ELF-1 (cell line): ENCODE results near the gene STRIP2.
"Not testable (repeated sequence)": the region's sequence is repeated elsewhere in the genome, so short reads cannot be mapped to it uniquely, and the experiment has no call there.

Experiments used
- DNase-seq: peaks from one replicate; pipeline ENCODE4 v3.0.0-alpha.2; 2016; ENCODE audit warnings: low read depth, low spot score

STRIP2 gene

GRCh38 chr7:129421717-129422250, 12.4 kb upstream of the STRIP2 start:
- DNase-seq: no peak

GRCh38 chr7:129422727-129423126, 11.5 kb upstream of the STRIP2 start:
- no peak for DNase-seq

- DNase-seq: no peak
Observed at GRCh38 chr7:129423700-129424410, 10.4 kb upstream of the STRIP2 start.

GRCh38 chr7:129426482-129426881, 7.8 kb upstream of the STRIP2 start:
- no peak for DNase-seq

DNA sequence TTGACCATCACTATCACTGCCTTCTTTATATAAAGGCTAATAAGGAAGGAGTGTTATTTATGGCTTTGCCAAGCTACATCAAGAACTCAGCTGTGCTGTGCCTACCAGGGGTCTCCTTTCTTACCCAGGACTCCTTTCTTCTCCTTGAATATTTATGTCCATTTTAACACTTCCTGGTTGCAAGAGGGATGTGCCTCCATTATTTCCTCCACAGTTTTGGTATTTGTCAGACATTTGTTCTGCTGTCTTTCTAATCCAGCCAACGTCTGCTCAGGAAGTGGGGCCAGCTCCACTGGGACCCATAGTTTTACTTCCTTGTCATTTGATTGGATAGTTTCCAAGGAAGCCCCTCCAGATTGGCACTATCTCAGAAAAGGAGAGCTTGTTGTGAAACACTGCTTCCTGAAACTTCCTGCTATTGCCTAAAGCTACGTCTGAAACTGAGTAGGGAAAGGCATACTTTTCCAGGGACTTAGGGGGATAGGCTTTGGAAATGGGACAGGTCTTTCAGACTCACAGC, 6.6 kb upstream of the STRIP2 start:
- no peak for DNase-seq

DNA sequence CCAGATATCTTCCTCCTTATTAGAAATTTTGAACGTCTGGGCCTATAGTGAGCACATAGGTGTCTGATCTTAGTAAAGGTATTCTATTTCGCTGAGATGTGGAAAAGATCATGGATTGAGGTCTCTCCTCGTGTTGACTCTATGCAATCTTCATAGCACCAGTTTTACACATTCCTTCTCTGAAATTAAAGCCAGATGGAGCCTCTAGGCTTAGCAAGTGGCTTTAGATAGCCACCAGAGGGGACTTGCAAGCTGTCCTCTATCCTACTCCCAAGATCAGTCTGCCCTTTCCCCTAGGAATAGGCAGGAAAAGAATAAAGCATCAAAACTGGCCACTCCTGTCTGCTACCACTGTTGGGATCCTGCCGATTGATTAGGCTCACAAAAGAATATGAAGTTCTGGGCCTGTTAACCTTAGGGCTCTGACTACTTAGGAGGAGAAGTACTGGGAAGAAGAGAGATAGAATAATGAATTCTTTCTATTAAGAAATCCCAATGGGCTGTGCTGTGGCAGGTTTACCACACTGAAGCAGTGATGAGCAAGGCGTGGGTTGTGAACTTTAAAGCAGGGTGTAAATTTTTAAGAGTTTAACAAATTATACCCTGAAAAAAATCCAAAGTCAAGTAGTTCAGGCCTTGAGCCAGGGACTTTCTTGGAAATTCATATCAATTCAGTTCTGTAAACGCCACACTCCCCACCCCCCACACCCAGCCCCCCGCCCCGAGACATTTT, 2.2 kb upstream of the STRIP2 start:
- DNase-seq: no peak

DNA sequence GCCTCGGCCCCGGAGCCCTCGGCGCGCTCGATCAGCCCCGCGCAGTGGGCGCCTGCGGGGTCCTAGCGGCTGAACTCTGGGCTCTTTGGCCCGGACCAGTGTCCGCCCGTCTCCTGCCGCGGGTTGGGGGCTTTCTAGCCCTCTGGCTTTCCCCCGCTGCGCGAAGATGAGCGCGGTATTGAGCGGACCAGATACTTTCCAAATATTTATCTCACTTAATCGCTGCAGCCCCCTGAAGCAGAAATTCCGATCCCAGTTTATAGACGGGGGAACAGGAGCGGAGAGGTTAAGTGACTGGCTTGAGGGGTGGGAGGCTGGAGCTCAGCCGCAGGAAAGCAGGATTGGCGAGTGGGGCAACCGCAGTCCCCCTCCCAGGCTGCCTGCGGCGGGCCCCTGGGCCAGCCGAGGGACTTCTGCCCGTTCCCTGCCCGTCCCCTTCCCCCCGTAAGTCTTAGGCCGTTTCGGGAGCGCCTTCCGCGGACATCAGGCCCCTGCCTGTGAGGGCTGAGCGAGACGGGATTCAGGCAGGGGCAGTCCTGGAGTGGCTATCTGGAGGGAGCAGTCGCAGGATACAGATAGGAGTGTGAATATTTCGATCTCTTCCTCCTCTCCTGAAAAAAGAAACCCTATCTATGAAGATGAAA, 565 bp downstream of the STRIP2 start:
- peak; percentile 71 for DNase-seq

DNA sequence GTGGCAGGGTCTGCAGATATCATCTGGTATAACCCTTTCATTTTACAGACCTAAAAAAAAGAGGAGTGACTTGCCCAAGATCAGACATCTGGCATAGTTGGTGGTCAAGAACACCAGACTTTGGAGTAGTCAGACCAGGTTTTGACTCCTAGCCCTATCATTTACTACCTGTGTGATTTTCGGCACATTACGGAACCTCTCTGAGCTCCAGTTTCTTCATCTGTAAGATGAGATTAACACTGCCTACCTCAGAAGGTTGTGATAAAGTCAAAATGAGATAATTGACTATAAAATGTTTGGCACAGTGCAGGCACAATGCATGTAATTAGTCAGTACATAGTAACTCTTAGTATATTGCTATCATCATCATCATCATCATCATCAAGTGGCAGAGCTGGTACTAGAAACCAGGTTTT, 1.2 kb downstream of the STRIP2 start:
- no peak for DNase-seq

DNA sequence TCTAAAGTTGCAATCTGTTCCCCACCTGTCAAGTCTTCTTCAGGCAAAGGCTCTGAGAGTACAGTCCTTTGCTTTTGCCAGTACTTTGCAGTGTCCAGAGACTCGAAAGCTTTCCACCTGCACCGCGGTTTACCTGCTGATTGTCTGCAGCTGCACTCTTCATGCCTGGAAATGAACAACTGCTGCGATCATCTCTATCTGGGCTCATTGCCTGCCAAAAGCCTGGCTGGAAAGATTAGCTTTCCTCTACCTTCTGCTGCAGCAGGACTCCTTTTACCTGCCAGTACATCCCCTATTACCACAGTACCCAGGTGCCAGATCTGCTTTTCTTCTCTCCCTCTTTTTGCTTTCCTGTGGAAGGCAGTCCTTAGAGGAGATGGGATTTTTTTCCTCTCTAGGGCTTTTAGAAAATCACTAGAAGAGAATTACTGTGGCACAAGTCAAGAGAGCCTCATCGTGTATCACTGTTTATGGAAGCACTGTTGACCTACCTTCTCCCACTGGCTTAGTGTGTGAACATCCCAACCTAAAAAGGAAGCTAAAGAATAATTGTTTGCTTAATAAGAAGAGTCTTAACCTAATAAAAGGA, 2.2 kb downstream of the STRIP2 start:
- DNase-seq: no peak

DNA sequence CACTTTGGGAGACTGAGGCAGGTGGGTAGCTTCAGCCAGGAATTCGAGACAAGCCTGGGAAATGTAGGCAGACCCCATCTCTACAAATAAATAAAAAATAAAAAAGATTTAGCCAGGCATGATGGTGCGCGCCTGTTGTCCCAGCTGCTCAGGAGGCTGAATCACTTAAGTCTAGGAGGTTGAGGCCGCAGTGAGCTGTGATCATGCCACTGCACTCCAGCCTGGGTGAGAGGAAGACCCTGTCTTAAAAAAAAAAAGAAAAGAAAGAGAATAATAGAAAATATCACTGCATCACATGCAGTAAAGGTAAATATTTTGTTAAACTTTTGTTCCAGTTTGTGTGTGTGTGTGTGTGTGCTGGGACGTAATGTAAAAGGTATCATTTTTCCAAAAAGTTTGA, 3.0 kb downstream of the STRIP2 start:
- DNase-seq: no peak

- no peak for DNase-seq
Observed at GRCh38 chr7:129438281-129438838, 4.1 kb downstream of the STRIP2 start.

GRCh38 chr7:129438839-129439651, 4.8 kb downstream of the STRIP2 start:
- no peak for DNase-seq

- DNase-seq: no peak
Observed at GRCh38 chr7:129439963-129440625, 5.9 kb downstream of the STRIP2 start.

GRCh38 chr7:129443612-129444011, 9.4 kb downstream of the STRIP2 start:
- DNase-seq: no peak

GRCh38 chr7:129444776-129445175, 10.5 kb downstream of the STRIP2 start:
- not testable (repeated sequence) for DNase-seq

DNA sequence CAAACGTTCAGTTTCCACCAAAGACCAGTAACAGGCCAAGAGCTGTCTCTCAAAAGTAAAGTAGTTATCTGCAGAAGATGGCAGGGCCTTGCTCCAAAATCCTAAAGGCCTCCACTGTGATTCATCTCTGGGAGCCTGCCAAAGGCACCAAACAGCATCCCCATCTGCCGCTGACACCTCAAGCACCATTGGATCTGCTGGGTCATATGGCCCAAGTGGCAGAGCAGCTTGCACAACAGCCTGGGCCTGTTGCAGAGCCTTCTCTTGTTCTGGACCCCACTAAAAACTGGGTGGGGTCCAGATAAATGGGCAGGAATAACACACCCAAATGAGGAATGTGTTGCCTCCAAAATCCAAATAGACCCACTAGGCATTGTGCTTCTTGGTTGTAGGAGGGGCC, 12.7 kb downstream of the STRIP2 start:
- DNase-seq: not testable (repeated sequence)

GRCh38 chr7:129447445-129447844, 13.2 kb downstream of the STRIP2 start:
- not testable (repeated sequence) for DNase-seq

GRCh38 chr7:129448608-129449007, 14.4 kb downstream of the STRIP2 start:
- DNase-seq: not testable (repeated sequence)

DNA sequence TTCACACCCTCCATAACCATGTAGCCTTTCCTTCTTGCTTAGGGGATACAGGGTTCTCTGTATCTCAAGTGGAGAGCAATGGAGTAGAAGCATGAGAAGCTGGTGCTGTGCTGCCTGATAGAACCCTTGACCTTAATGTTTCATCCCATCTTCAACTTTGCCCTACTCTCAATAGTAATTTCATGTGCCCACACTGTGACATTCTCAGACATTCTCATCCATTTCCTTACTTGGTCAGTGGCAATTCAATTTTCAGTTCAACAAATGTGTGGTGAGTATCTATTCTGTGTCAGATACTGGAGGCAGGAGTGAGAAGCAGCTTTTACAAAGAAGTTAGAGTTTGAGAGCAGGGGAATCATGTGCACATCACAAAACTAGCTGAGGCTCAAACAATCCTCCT, 16.1 kb downstream of the STRIP2 start:
- no peak for DNase-seq

GRCh38 chr7:129452589-129453231, 18.5 kb downstream of the STRIP2 start:
- no peak for DNase-seq
